Sigmoid colon (tissue), 4 donors: ENCODE results near the gene SCAF4.

Experiments used
- EP300 ChIP-seq, 4 donors: sonication (generic); formaldehyde crosslinking; IDR thresholded peaks; one replicate each; pipeline ENCODE4 v1.6.1; 2017; ENCODE audit warnings: antibody characterized with exemption in 4 of 4
- POLR2A ChIP-seq, 2 donors: fragments of 450-650 bp; IDR thresholded peaks; one replicate each; pipeline ENCODE4 v1.6.1; 2016; ENCODE audit warnings: antibody characterized with exemption in 2 of 2, mild to moderate bottlenecking in 2 of 2, moderate library complexity in 2 of 2
- POLR2AphosphoS5 ChIP-seq, 4 donors: sonication (generic); formaldehyde crosslinking; IDR thresholded peaks; one replicate each; pipeline ENCODE4 v1.6.1; 2017; ENCODE audit warnings: antibody characterized with exemption in 4 of 4
- TF ChIP-seq, protein P1 (sequence below), 4 experiments: fragments of 450-650 bp in 3 of 4; fragments of 200-600 bp in 1 of 4; IDR thresholded peaks; one replicate each; pipeline ENCODE4 v1.5.1; 2016 to 2019; ENCODE audit warnings: antibody characterized with exemption in 4 of 4, mild to moderate bottlenecking in 3 of 4, moderate library complexity in 2 of 4

DNA sequence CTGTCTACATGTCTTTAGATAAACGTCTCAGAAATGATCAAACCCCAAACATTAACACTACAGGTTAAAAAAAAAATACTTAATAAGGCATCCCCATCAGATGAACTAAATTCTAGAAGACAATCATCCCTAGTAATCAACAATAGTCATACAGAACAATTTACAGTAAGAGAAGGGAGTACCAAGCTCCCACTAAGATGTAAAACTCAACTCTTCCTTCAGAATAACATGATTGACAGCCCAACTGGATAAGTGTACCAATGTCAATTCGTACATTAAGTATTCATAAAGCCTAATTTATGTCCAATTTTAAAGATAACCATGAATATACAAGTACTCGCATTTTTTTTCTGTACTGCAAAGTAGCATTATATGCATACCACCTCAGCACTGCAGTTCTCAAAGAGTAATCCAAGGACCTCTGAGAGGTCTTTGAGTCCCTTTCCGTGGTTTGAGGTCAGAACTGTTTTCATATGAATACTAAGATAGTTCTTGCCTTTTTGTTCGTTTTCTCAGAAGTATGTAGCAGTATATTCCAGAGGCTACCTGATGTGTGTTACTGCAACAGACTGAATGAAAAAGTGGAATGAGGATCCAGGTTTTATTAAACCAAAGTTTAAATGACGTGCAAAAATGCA lies 6.6 kb downstream of the SCAF4 start:
- TF ChIP-seq, protein P1, sequence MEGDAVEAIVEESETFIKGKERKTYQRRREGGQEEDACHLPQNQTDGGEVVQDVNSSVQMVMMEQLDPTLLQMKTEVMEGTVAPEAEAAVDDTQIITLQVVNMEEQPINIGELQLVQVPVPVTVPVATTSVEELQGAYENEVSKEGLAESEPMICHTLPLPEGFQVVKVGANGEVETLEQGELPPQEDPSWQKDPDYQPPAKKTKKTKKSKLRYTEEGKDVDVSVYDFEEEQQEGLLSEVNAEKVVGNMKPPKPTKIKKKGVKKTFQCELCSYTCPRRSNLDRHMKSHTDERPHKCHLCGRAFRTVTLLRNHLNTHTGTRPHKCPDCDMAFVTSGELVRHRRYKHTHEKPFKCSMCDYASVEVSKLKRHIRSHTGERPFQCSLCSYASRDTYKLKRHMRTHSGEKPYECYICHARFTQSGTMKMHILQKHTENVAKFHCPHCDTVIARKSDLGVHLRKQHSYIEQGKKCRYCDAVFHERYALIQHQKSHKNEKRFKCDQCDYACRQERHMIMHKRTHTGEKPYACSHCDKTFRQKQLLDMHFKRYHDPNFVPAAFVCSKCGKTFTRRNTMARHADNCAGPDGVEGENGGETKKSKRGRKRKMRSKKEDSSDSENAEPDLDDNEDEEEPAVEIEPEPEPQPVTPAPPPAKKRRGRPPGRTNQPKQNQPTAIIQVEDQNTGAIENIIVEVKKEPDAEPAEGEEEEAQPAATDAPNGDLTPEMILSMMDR (IDR thresholded peaks at IDR 0.05): no peak
- TF ChIP-seq POLR2A (IDR thresholded peaks at IDR 0.05) (no peak), EP300 (IDR thresholded peaks at IDR 0.05) (no peak), POLR2AphosphoS5 (IDR thresholded peaks at IDR 0.05) (no peak)
